OCI-LY7 (cell line): ENCODE measurements around the gene TIMM22.

Experiments used
- EZH2phosphoT487 ChIP-seq: fragments of 200-600 bp; sonication (generic); IDR thresholded peaks from 2 replicates; pipeline ENCODE4 v1.6.1; 2018; ENCODE audit warnings: low read depth, borderline replicate concordance, mild to moderate bottlenecking, mixed run types, antibody characterized with exemption, low read length, moderate library complexity, mixed read lengths
- TF ChIP-seq, protein P1 (sequence below): fragments of 200-600 bp; sonication (generic); conservative IDR thresholded peaks from 2 replicates; pipeline ENCODE4 v1.5.1; 2014; ENCODE audit warnings: mild to moderate bottlenecking, antibody characterized with exemption, low read length, moderate library complexity, mixed read lengths

GRCh38 chr17:1042486-1042885 is 45.6 kb downstream of the TIMM22 start:
- TF ChIP-seq, protein P1, sequence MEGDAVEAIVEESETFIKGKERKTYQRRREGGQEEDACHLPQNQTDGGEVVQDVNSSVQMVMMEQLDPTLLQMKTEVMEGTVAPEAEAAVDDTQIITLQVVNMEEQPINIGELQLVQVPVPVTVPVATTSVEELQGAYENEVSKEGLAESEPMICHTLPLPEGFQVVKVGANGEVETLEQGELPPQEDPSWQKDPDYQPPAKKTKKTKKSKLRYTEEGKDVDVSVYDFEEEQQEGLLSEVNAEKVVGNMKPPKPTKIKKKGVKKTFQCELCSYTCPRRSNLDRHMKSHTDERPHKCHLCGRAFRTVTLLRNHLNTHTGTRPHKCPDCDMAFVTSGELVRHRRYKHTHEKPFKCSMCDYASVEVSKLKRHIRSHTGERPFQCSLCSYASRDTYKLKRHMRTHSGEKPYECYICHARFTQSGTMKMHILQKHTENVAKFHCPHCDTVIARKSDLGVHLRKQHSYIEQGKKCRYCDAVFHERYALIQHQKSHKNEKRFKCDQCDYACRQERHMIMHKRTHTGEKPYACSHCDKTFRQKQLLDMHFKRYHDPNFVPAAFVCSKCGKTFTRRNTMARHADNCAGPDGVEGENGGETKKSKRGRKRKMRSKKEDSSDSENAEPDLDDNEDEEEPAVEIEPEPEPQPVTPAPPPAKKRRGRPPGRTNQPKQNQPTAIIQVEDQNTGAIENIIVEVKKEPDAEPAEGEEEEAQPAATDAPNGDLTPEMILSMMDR: no peak
- no peak for TF ChIP-seq EZH2phosphoT487
